HG03039 (cell line): ENCODE results near the gene C16orf89.

Experiments
- ATAC-seq: cut with Tn5 transposase; IDR thresholded peaks from one replicate; pipeline ENCODE4 v1.9.1; 2021; ENCODE audit warnings: mild to moderate bottlenecking, moderate library complexity; ENCODE audit not compliant: unreplicated experiment

C16orf89 gene

GRCh38 chr16:5031601-5032000 lies 34.2 kb downstream of the C16orf89 start:
- no peak for ATAC-seq

GRCh38 chr16:5030251-5030870 lies 35.4 kb downstream of the C16orf89 start:
- ATAC-seq = no peak

GRCh38 chr16:5028950-5029475 lies 36.7 kb downstream of the C16orf89 start:
- no peak for ATAC-seq

GRCh38 chr16:5027575-5028235 lies 38.1 kb downstream of the C16orf89 start:
- no peak for ATAC-seq

- no peak for ATAC-seq
These were observed 38.7 kb downstream of the C16orf89 start for GRCh38 chr16:5027086-5027485.

GRCh38 chr16:5026664-5027063 lies 39.1 kb downstream of the C16orf89 start:
- ATAC-seq = no peak

- ATAC-seq = no peak
These were observed 40.6 kb downstream of the C16orf89 start for GRCh38 chr16:5025171-5025632.

GRCh38 chr16:5024632-5025031 lies 41.1 kb downstream of the C16orf89 start:
- no peak for ATAC-seq

GRCh38 chr16:5022521-5022920 lies 43.2 kb downstream of the C16orf89 start:
- no peak for ATAC-seq

GRCh38 chr16:5020551-5020950 lies 45.2 kb downstream of the C16orf89 start:
- no peak for ATAC-seq

- no peak for ATAC-seq
These were observed 46.0 kb downstream of the C16orf89 start for GRCh38 chr16:5019775-5020174.

- ATAC-seq = no peak
These were observed 47.0 kb downstream of the C16orf89 start for GRCh38 chr16:5018793-5019192.

- no peak for ATAC-seq
These were observed 48.1 kb downstream of the C16orf89 start for GRCh38 chr16:5017678-5017969.

- no peak for ATAC-seq
These were observed 48.6 kb downstream of the C16orf89 start for GRCh38 chr16:5016967-5017677.

- ATAC-seq = no peak
These were observed 49.9 kb downstream of the C16orf89 start for GRCh38 chr16:5015887-5016286.

- ATAC-seq = no peak
These were observed 50.4 kb downstream of the C16orf89 start for GRCh38 chr16:5015351-5015750.

GRCh38 chr16:5012887-5013286 lies 52.9 kb downstream of the C16orf89 start:
- no peak for ATAC-seq

GRCh38 chr16:5011637-5012036 lies 54.1 kb downstream of the C16orf89 start:
- no peak for ATAC-seq

- ATAC-seq = no peak
These were observed 55.0 kb downstream of the C16orf89 start for GRCh38 chr16:5010576-5011329.

GRCh38 chr16:5008311-5008731 lies 57.4 kb downstream of the C16orf89 start:
- ATAC-seq = no peak

GRCh38 chr16:5007256-5007655 lies 58.5 kb downstream of the C16orf89 start:
- no peak for ATAC-seq
